IPS-NIHi11 (cell line): Measurements from ENCODE around the gene ZBTB20.

ENCODE experiments used
- DNase-seq: peaks from one replicate; pipeline ENCODE4 v3.0.0; 2012; ENCODE audit warnings: mixed read lengths, low spot score

Gene ZBTB20

GRCh38 chr3:114440700-114441099 lies 706.4 kb downstream of the ZBTB20 start:
- DNase-seq = no peak

GRCh38 chr3:114439284-114439683 lies 707.8 kb downstream of the ZBTB20 start:
- DNase-seq = no peak

- DNase-seq = no peak
These were observed 709.2 kb downstream of the ZBTB20 start for GRCh38 chr3:114437897-114438296.

GRCh38 chr3:114436182-114436581 lies 710.9 kb downstream of the ZBTB20 start:
- no peak for DNase-seq

GRCh38 chr3:114435386-114436115 lies 711.5 kb downstream of the ZBTB20 start:
- no peak for DNase-seq

- no peak for DNase-seq
These were observed 714.8 kb downstream of the ZBTB20 start for GRCh38 chr3:114432310-114432709.

GRCh38 chr3:114428044-114428595 lies 719.0 kb downstream of the ZBTB20 start:
- DNase-seq = no peak

GRCh38 chr3:114427285-114428043 lies 719.6 kb downstream of the ZBTB20 start:
- DNase-seq = no peak

GRCh38 chr3:114424337-114424736 lies 722.8 kb downstream of the ZBTB20 start:
- DNase-seq = no peak

- no peak for DNase-seq
These were observed 725.9 kb downstream of the ZBTB20 start for GRCh38 chr3:114421204-114421603.

- peak; percentile 9 for DNase-seq
These were observed 727.0 kb downstream of the ZBTB20 start for GRCh38 chr3:114420072-114420471.

GRCh38 chr3:114418724-114419543 lies 728.2 kb downstream of the ZBTB20 start:
- peak; percentile 48 for DNase-seq

GRCh38 chr3:114418107-114418506 lies 729.0 kb downstream of the ZBTB20 start:
- no peak for DNase-seq

GRCh38 chr3:114417675-114418074 lies 729.4 kb downstream of the ZBTB20 start:
- DNase-seq = no peak

- no peak for DNase-seq
These were observed 729.8 kb downstream of the ZBTB20 start for GRCh38 chr3:114417265-114417664.

- DNase-seq = no peak
These were observed 735.0 kb downstream of the ZBTB20 start for GRCh38 chr3:114411811-114412803.

- DNase-seq = no peak
These were observed 735.9 kb downstream of the ZBTB20 start for GRCh38 chr3:114411190-114411668.

- DNase-seq = no peak
These were observed 738.1 kb downstream of the ZBTB20 start for GRCh38 chr3:114408736-114409670.

GRCh38 chr3:114406922-114407321 lies 740.2 kb downstream of the ZBTB20 start:
- no peak for DNase-seq

GRCh38 chr3:114406286-114406685 lies 740.8 kb downstream of the ZBTB20 start:
- no peak for DNase-seq
